Suppressor macrophage treated with lipopolysaccharide for 4 hours (primary cell): Measurements from ENCODE around the gene SUCLG2.
"Not testable (repeated sequence)": the region's sequence is repeated elsewhere in the genome, so short reads cannot be mapped to it uniquely, and the experiment has no call there.

ENCODE experiments used
- DNase-seq: peaks from one replicate; pipeline ENCODE4 v3.0.0-alpha.2; 2020

SUCLG2 gene

DNA sequence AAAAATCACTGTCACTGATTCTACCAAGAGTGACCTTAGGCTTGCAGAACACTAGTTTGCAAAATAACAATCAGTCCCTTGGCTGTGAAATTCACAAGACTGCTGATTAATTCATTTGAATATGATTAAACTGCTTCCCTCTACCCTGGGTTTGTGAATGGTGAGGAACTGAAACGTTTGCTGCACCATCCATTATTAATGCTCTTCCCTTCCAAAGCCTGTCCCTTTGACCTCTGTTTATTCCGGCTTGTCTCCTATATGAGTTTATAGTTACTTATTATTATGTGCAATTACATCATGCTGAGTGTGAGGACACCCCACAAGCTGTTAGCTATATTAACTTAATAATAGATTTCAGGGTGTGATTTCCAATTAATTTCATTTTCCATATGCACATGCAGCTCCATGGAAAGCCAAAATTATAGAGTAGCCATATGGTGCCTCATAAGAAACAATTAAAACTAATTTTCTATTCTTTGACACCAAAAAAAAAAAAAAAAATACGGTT, 96.5 kb downstream of the SUCLG2 start:
- no peak for DNase-seq

- DNase-seq: no peak
Measured at GRCh38 chr3:67551361-67552016, 102.9 kb downstream of the SUCLG2 start.

GRCh38 chr3:67550541-67550940, 103.9 kb downstream of the SUCLG2 start:
- no peak for DNase-seq

DNA sequence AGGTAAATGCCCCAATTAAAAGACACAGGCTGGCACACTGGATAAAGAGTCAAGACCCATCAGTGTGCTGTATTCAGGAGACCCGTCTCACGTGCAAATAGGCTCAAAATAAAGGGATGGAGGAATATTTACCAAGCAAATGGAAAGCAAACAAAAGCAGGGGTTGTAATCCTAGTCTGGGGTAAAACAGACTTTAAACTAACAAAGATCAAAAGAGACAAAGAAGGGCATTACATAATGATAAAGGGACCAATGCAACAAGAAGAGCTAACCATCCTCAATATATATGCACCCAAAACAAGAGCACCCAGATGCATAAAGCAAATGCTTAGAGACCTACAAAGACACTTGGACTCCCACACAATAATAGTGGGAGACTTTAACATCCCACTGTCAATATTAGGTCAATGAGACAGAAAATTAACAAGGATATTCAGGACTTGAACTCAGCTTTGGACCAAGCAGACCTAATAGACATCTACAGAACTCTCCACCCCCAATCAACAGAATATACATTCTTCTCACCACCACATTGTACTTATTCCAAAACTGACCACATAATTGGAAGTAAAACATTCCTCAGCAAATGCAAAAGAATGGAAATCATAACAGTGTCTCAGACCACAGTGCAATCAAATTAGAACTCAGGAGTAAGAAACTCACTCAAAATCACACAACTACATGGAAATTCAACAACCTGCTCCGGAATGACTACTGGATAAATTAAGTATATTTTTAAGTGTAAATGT, 111.7 kb downstream of the SUCLG2 start:
- not testable (repeated sequence) for DNase-seq

GRCh38 chr3:67540198-67540894, 114.1 kb downstream of the SUCLG2 start:
- DNase-seq: no peak

- DNase-seq: not testable (repeated sequence)
Measured at GRCh38 chr3:67537203-67537602, 117.2 kb downstream of the SUCLG2 start.

GRCh38 chr3:67535006-67535405, 119.4 kb downstream of the SUCLG2 start:
- no peak for DNase-seq

DNA sequence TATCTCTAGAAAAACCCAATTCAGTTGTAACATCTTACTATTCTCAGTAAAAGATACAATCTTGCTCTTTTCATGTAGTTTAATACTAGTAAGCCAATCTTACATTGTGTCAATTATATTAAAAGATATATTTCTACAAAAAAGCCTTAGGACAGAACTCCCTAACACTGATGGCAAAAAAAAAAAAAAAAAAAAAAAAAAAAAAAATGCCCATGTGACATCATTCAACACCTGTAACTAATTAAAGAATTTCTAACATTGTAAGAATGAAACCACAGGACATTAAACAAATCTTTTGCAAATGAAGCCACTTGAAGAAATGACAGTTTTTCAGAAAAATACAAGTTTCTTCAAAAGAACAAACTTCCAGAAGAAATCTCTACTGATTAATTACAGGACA, 119.8 kb downstream of the SUCLG2 start:
- no peak for DNase-seq

DNA sequence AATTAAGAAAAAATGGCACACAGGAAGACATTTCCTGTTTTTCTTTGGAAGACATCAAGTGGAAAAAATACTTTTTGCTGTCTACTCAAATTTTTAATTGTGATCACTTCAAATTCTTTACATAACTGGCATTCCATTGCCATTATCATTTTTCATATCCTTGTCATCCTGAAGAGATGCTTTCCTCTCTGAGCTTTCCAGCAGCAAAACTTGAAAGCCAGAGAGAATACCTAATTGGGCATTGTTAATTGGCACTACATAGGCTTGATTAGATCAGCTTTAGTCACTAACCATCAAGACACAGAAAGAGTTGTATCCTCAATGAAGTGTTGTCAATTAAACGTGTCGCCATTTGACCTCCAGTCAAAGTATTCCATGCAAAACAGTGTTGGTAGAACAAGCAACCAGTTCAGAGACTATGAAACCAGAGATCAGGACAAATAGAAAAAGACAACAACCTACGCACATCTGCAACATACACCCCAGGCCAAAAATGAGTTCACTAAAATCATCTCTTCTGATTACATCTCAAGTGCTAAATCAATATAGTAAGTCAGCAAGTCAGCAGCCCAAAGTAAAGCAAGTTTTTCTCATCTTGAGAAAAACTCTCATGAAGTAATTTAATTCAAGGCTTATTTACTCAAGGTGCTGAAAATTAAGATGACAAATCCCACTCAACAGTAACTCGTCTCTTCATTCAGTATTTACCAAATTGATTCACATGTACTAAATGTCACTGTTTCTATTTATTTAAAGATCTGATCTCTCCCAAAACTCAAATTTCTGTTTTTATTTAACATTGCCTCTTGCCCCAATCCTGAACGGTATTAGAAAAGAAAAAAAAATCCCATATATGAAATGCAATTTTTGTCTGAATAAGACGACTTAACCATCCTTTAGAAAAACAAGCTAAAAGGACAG, 123.0 kb downstream of the SUCLG2 start:
- DNase-seq: no peak

- DNase-seq: no peak
Measured at GRCh38 chr3:67529915-67530314, 124.5 kb downstream of the SUCLG2 start.

DNA sequence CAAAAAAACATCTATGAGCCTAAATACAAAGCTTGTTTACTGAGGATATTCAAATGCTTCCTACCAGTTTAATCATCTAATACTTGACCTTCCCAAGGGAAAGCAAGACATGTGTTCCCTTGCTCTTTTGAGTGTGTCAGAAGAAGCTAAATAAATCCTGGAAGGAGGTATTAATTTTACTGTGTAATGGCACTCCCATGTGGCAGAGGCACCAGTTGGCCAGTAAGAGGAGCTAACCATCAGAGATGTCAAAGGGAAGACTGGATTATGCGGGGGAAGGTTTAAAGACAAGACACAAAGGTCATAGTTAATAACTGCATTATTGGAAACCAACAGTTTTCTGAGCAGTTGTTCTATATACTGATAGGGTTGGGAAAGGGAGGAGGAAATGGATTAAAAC, 125.1 kb downstream of the SUCLG2 start:
- DNase-seq: no peak

GRCh38 chr3:67526246-67526645, 128.2 kb downstream of the SUCLG2 start:
- no peak for DNase-seq

- DNase-seq: no peak
Measured at GRCh38 chr3:67524046-67524445, 130.4 kb downstream of the SUCLG2 start.

- DNase-seq: no peak
Measured at GRCh38 chr3:67522081-67522480, 132.3 kb downstream of the SUCLG2 start.

- DNase-seq: no peak
Measured at GRCh38 chr3:67521053-67521646, 133.3 kb downstream of the SUCLG2 start.

DNA sequence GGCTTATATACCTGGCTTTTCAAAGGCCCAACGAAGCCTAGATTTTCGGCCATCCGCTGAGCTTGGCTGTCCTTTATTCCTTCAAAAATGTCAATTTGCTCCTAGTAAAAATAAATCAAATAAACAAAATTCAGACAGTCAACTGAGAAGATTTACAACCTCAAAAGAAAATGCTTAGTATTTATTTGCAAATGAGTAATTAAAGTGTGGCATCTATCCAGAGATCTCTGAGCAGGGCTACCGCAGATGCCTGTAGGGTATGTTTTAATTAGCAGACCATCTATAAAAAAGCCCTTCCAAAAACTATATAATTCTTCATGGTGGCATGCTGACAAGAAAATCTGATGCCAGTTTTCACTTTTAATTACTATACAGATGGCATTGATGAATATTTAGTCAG, 136.2 kb downstream of the SUCLG2 start:
- no peak for DNase-seq

- DNase-seq: no peak
Measured at GRCh38 chr3:67517781-67518180, 136.6 kb downstream of the SUCLG2 start.

- DNase-seq: no peak
Measured at GRCh38 chr3:67516496-67516895, 137.9 kb downstream of the SUCLG2 start.

GRCh38 chr3:67515778-67516177, 138.6 kb downstream of the SUCLG2 start:
- DNase-seq: no peak

GRCh38 chr3:67509471-67510075, 144.8 kb downstream of the SUCLG2 start:
- no peak for DNase-seq

GRCh38 chr3:67507584-67507983, 146.8 kb downstream of the SUCLG2 start:
- no peak for DNase-seq

- DNase-seq: no peak
Measured at GRCh38 chr3:67500709-67501108, 153.7 kb downstream of the SUCLG2 start.
